ENCODE measurements around the gene CACNA1H. TPM values are rescaled to one million over a fixed set of nuclear protein-coding genes. Genes with fewer than 3 reads are reported as not detected.

The CACNA1H gene
- total and polyA plus RNA-seq, 2 donors: 0.61 to 2.6 TPM

- H3K9me3 ChIP-seq (ENCODE audit: control insufficient read depth in 2 of 2, insufficient read depth in 1 of 2, low read length in 1 of 2): no peaks in the 10 kb centered on the region
- no peak for DNase-seq (ENCODE audit: low read depth in 6 of 9, low spot score in 9 of 9)
- WGBS: 3% methylated on average over 93 of the region's 94 CpGs
- H3K4me3 ChIP-seq (ENCODE audit: low read length in 2 of 2): peak overlapping the region in 1 of 2 donors; percentile 52
- no peaks in the 10 kb centered on the region for H3K36me3 ChIP-seq (ENCODE audit: control insufficient read depth in 2 of 2, insufficient read depth in 2 of 2, low read length in 1 of 2)
- no peaks in the 10 kb centered on the region for H3K4me1 ChIP-seq (ENCODE audit: control insufficient read depth in 2 of 2, insufficient read depth in 2 of 2, low read length in 2 of 2)
- no peak overlapping the region for H3K27ac ChIP-seq (ENCODE audit: low read depth in 1 of 2, low read length in 1 of 2)
- H3K27me3 ChIP-seq (ENCODE audit: control insufficient read depth in 2 of 2, insufficient read depth in 1 of 2, low read length in 1 of 2): peaks cover 44 to 79% of the 10 kb centered on the region in 2 donors
Measured at GRCh38 chr16:1153480-1154160, 714 bp downstream of the CACNA1H start.

DNA sequence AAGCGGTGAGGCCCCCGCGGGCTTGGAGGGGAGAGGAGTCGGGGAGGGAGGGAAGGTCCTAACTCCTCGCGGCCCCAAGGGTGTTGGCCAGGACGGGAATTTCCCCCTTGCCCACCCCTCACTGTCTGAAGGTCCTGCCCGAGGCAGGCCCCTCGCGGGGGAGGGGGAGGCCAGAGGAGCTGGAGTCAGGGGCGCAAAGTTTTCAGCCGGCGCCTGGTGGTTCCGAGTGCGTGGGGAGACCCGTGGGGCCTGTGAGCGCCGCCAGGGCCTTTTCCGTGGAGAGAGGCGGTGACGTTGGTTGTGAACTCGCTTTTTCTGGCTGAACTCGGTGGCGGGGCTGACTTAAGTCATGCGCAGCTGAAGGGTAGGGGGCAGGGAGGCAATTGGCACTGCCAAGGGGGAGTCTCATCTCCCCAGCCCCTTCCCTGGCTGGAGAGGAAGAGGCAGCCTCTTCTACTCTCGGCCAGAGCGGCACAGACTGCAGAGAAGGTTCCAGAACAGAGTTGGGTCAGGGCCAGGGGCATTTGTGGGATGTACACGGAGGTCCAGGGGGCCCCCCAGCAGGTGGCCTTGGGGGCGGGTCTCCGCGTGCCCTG lies 1.5 kb downstream of the CACNA1H start:
- no peak overlapping the region for H3K4me3 ChIP-seq (ENCODE audit: low read length in 2 of 2)
- H3K4me1 ChIP-seq (ENCODE audit: control insufficient read depth in 2 of 2, insufficient read depth in 2 of 2, low read length in 2 of 2): no peaks in the 10 kb centered on the region
- H3K36me3 ChIP-seq (ENCODE audit: control insufficient read depth in 2 of 2, insufficient read depth in 2 of 2, low read length in 1 of 2): no peaks in the 10 kb centered on the region
- H3K27ac ChIP-seq (ENCODE audit: low read depth in 1 of 2, low read length in 1 of 2): no peak overlapping the region
- H3K27me3 ChIP-seq (ENCODE audit: control insufficient read depth in 2 of 2, insufficient read depth in 1 of 2, low read length in 1 of 2): peaks cover 48 to 82% of the 10 kb centered on the region in 2 donors
- no peaks in the 10 kb centered on the region for H3K9me3 ChIP-seq (ENCODE audit: control insufficient read depth in 2 of 2, insufficient read depth in 1 of 2, low read length in 1 of 2)
- WGBS: 35% methylated on average over 31 of the region's 31 CpGs
- DNase-seq (ENCODE audit: low read depth in 6 of 9, low spot score in 9 of 9): no peak

- H3K4me1 ChIP-seq (ENCODE audit: control insufficient read depth in 2 of 2, insufficient read depth in 2 of 2, low read length in 2 of 2): no peaks in the 10 kb centered on the region
- no peak overlapping the region for H3K4me3 ChIP-seq (ENCODE audit: low read length in 2 of 2)
- no peak for DNase-seq (ENCODE audit: low read depth in 6 of 9, low spot score in 9 of 9)
- WGBS: 84% methylated on average over 23 of the region's 23 CpGs
- no peak overlapping the region for H3K27ac ChIP-seq (ENCODE audit: low read depth in 1 of 2, low read length in 1 of 2)
- no peaks in the 10 kb centered on the region for H3K36me3 ChIP-seq (ENCODE audit: control insufficient read depth in 2 of 2, insufficient read depth in 2 of 2, low read length in 1 of 2)
- H3K27me3 ChIP-seq (ENCODE audit: control insufficient read depth in 2 of 2, insufficient read depth in 1 of 2, low read length in 1 of 2): peaks cover 48 to 85% of the 10 kb centered on the region in 2 donors
- no peaks in the 10 kb centered on the region for H3K9me3 ChIP-seq (ENCODE audit: control insufficient read depth in 2 of 2, insufficient read depth in 1 of 2, low read length in 1 of 2)
Measured at GRCh38 chr16:1154887-1155331, 2.0 kb downstream of the CACNA1H start.

DNA sequence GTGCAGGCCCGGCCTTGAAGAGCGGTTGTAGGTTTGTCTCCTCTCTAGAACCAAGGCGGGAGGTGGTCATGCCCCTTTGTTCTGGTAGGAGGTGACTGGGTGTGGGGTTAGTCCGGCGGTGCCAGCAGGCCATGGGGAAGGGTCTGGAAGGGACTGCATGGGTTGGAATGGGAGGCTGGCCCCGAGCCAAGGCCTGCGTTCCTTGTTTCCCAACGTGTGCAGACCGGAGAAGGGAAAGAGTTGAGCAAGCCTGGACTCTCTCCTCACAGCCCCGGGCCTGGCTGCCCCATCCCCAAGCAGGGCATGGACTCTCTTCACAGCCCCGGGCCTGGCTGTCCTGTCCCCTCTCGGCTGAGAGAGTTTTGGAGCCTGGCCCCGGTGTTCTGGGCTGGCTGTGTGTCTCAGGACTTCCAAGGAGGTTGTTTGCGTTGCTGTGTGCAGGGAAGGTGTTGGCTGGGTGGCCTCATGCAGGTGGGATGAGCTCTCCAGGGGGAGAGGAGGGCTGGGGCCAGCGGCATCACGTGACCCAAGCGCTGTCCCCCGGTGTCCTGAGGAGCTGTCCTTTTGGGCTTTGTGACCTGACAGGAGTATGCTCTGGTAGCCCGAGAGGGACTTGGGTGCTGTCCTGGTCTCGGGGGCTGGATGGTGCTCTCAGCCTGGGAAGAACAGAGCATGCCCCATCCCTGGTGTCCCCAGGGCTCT lies 2.6 kb downstream of the CACNA1H start:
- Histone ChIP-seq H3K4me1 (ENCODE audit: control insufficient read depth in 2 of 2, insufficient read depth in 2 of 2, low read length in 2 of 2) (no peaks in the 10 kb centered on the region), H3K27ac (ENCODE audit: low read depth in 1 of 2, low read length in 1 of 2) (no peak overlapping the region), H3K4me3 (ENCODE audit: low read length in 2 of 2) (no peak overlapping the region), H3K9me3 (ENCODE audit: control insufficient read depth in 2 of 2, insufficient read depth in 1 of 2, low read length in 1 of 2) (no peaks in the 10 kb centered on the region), H3K27me3 (ENCODE audit: control insufficient read depth in 2 of 2, insufficient read depth in 1 of 2, low read length in 1 of 2) (peaks cover 48 to 86% of the 10 kb centered on the region in 2 donors), H3K36me3 (ENCODE audit: control insufficient read depth in 2 of 2, insufficient read depth in 2 of 2, low read length in 1 of 2) (no peaks in the 10 kb centered on the region)
- DNase-seq (ENCODE audit: low read depth in 6 of 9, low spot score in 9 of 9): no peak
- WGBS: 89% methylated on average over 20 of the region's 20 CpGs

- DNase-seq (ENCODE audit: low read depth in 6 of 9, low spot score in 9 of 9): no peak
- H3K4me1 ChIP-seq (ENCODE audit: control insufficient read depth in 2 of 2, insufficient read depth in 2 of 2, low read length in 2 of 2): no peaks in the 10 kb centered on the region
- WGBS: 90% methylated on average over 35 of the region's 35 CpGs
- H3K27me3 ChIP-seq (ENCODE audit: control insufficient read depth in 2 of 2, insufficient read depth in 1 of 2, low read length in 1 of 2): peaks cover 48 to 81% of the 10 kb centered on the region in 2 donors
- H3K4me3 ChIP-seq (ENCODE audit: low read length in 2 of 2): no peak overlapping the region
- no peak overlapping the region for H3K27ac ChIP-seq (ENCODE audit: low read depth in 1 of 2, low read length in 1 of 2)
- H3K36me3 ChIP-seq (ENCODE audit: control insufficient read depth in 2 of 2, insufficient read depth in 2 of 2, low read length in 1 of 2): no peaks in the 10 kb centered on the region
- H3K9me3 ChIP-seq (ENCODE audit: control insufficient read depth in 2 of 2, insufficient read depth in 1 of 2, low read length in 1 of 2): no peaks in the 10 kb centered on the region
Measured at GRCh38 chr16:1156055-1156982, 3.4 kb downstream of the CACNA1H start.

- Histone ChIP-seq H3K9me3 (ENCODE audit: control insufficient read depth in 2 of 2, insufficient read depth in 1 of 2, low read length in 1 of 2) (no peaks in the 10 kb centered on the region), H3K27me3 (ENCODE audit: control insufficient read depth in 2 of 2, insufficient read depth in 1 of 2, low read length in 1 of 2) (peaks cover 40 to 77% of the 10 kb centered on the region in 2 donors), H3K36me3 (ENCODE audit: control insufficient read depth in 2 of 2, insufficient read depth in 2 of 2, low read length in 1 of 2) (no peaks in the 10 kb centered on the region), H3K27ac (ENCODE audit: low read depth in 1 of 2, low read length in 1 of 2) (no peak overlapping the region), H3K4me1 (ENCODE audit: control insufficient read depth in 2 of 2, insufficient read depth in 2 of 2, low read length in 2 of 2) (no peaks in the 10 kb centered on the region), H3K4me3 (ENCODE audit: low read length in 2 of 2) (no peak overlapping the region)
- DNase-seq (ENCODE audit: low read depth in 6 of 9, low spot score in 9 of 9): no peak
- WGBS: 94% methylated on average over 46 of the region's 46 CpGs
Measured at GRCh38 chr16:1156983-1157638, 4.2 kb downstream of the CACNA1H start.

DNA sequence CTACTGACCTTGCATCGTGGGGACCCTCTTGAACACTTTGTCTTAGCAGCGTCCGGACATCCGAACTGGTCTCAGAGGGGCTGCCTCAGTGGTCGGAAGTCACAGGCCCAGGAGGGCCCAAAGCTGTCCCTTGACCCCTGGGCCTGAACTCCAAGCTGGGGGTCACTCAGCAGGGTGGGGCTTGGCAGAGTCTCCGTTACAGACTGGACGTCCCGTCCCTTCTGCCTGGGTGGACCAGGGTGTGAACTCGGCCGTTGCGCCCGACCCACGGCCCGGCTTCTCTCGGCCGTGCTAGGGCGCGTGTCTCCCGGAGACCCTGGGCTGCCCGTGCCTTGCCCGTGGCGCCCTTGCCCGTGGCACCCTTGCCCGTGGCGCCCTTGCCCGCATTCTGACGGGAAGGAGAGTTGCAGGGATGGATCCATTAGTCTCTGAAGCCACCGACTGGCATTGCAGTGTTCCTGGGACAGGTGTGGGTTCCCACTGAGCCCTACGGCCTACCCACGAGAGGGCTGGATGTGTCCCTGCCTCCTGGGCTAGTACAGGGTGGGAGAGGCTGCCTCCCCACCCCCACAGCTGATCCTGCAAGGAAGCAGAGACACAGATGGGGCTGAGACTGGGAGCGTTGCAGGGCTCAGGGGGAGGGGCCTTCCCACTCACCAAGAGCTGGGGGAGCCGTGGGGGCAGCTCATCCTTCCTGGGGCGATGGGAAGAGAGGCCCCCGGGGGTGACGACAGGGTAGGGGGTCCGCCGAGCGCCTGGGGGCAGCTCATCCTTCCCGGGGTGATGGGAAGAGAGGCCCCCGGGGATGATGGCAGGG lies 4.9 kb downstream of the CACNA1H start:
- Histone ChIP-seq H3K4me3 (ENCODE audit: low read length in 2 of 2) (no peak overlapping the region), H3K9me3 (ENCODE audit: control insufficient read depth in 2 of 2, insufficient read depth in 1 of 2, low read length in 1 of 2) (no peaks in the 10 kb centered on the region), H3K27ac (ENCODE audit: low read depth in 1 of 2, low read length in 1 of 2) (no peak overlapping the region), H3K4me1 (ENCODE audit: control insufficient read depth in 2 of 2, insufficient read depth in 2 of 2, low read length in 2 of 2) (no peaks in the 10 kb centered on the region), H3K27me3 (ENCODE audit: control insufficient read depth in 2 of 2, insufficient read depth in 1 of 2, low read length in 1 of 2) (peaks cover 36 to 75% of the 10 kb centered on the region in 2 donors), H3K36me3 (ENCODE audit: control insufficient read depth in 2 of 2, insufficient read depth in 2 of 2, low read length in 1 of 2) (no peaks in the 10 kb centered on the region)
- no peak for DNase-seq (ENCODE audit: low read depth in 6 of 9, low spot score in 9 of 9)
- 91% methylated on average over 40 of the region's 40 CpGs for WGBS

Data from thymus (tissue), 11 donors.